Activated naive CD4-positive, alpha-beta T cell treated with anti-CD3 and anti-CD28 coated beads, Interleukin-2, amount 50 U/mL, for 16 hours (primary cell): ENCODE measurements around the gene G6PD.
"Not testable (repeated sequence)": the region's sequence is repeated elsewhere in the genome, so short reads cannot be mapped to it uniquely, and the experiment has no call there.

Experiments
- DNase-seq: peaks from one replicate; pipeline ENCODE4 v3.0.0-alpha.2; 2020

G6PD gene

DNA sequence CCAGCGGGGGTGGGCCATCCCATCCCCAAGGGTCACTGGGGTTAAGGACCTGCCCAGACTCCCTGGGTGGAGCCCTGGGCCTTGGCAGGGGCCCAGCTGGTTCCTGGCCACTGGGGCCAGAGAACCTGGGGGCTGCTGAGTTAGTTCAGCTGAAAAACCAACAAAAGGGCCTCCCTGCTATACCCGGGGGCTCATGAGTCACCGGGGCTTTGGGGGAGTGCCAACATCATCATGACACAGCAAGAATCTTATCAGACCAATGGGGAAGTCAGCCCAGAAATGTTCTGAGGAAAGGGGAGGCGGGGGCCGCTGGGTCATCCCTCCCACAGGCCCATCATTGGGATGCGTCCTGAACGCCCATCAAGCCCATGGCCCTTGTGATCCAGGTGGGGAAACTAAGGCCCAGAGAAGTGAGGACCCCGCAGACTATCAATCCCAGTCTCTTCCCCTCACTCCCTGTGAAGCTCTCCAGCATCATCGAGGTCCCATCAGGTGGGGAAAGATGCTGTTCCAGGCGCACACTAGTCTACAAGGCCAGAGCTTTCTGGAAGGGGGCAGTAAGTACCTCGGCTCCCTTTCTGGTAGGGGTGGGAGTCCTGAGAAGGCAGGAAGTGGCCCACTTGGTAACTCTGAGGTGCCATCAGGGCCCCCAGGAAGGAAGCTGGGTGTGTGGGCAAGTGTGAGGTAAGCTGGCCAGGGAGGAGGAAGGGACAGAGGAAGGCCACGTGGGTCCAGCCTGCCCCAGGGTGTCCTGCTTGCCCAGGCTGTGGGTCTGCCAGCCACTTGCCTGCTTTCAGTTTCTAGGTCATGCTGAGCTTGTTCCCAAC, 4.5 kb downstream of the G6PD start:
- DNase-seq: peak; percentile 70

DNA sequence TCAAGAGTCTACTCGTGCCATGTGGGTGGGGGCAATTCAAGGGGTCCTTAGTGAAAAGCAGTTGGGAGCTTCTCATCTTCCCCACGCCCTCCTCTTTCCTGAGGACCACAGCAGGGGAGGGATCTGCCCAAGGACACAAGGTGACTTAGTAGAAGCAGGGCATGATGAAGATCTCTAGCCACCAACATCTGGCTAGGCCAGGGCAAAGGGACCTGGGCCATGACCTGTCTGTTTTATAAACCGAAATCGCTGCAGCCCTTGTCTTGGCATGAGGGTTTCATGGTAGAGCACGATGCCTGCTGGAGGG, 5.1 kb downstream of the G6PD start:
- DNase-seq: no peak

DNA sequence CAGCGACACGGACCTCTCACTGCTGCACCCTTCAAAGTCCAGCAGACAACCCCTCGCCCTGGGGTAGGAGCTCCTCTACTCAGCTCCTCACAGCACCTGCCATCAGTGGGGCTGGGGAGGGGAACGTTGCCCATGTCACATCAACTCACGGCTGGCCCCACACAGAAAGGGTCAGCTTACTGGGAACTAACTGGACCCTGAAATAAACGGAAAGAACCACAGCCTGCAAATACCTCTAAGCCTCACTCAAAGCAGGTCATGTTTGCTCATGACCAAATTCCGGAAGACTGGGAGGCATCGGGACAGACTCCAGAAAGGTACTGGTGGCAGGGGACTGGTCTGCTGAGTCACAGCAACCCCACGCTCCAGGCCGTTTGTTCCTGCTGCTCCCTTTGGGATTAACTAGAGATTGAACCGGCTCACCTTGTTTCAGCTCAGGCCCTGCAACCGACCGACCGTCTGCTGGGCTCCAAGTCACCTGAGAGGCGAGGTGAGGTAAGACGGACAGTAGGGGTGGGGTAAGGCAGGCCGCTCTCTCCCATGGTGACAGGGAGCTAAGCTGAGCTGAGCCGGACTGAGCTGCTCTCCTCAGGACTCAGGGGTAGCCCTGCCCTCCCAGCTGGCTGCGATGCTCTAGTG, 5.6 kb downstream of the G6PD start:
- no peak for DNase-seq

DNA sequence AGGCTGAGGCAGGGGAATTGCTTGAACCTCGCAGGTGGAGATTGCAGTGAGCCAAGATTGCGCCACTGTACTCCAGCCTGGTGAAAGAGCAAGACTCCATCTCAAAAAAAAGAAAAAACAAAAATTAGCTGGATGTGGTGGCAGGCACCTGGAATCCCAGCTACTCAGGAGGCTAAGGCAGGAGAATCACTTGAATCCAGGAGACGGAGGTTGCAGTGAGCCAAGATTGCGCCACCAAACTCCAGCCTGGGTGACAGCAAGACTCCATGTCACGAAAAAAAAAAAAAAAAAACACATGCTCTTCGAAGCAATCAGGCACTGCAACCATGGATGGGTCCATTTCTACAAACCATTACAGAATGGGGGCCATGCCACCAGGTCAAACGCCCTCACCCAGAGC, 6.3 kb downstream of the G6PD start:
- DNase-seq: not testable (repeated sequence)

DNA sequence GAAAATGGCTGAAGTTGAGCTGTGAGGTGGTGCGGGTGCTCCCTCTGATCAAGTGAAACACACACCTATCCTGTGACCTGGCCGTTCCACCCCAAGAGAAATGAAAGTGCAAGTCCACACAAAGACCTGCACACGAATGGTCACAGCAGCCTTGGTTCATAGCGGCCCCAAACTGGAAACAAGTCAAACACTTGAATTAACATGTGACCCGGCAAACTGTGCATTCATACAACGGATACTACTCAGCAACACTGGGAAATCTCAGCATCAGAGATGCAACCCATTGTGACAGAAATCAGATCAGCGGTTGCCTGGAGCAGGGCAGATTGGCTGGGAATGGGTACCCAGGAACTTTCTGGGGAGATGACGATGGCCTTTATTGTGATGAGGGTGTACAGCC, 7.6 kb downstream of the G6PD start:
- DNase-seq: no peak

DNA sequence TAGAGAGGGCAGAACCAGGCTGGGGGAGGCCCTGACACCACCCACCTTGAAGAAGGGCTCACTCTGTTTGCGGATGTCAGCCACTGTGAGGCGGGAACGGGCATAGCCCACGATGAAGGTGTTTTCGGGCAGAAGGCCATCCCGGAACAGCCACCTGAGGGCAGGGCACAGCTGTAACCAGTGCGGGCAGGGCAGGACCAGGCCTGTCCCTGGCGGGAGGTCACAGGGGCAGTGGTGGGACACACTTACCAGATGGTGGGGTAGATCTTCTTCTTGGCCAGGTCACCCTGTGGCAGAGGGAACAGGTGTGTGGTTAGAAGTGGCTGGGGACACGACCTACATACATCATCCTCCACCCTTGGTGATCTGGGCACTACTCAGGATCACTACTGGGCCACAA, 10.8 kb downstream of the G6PD start:
- DNase-seq: no peak

DNA sequence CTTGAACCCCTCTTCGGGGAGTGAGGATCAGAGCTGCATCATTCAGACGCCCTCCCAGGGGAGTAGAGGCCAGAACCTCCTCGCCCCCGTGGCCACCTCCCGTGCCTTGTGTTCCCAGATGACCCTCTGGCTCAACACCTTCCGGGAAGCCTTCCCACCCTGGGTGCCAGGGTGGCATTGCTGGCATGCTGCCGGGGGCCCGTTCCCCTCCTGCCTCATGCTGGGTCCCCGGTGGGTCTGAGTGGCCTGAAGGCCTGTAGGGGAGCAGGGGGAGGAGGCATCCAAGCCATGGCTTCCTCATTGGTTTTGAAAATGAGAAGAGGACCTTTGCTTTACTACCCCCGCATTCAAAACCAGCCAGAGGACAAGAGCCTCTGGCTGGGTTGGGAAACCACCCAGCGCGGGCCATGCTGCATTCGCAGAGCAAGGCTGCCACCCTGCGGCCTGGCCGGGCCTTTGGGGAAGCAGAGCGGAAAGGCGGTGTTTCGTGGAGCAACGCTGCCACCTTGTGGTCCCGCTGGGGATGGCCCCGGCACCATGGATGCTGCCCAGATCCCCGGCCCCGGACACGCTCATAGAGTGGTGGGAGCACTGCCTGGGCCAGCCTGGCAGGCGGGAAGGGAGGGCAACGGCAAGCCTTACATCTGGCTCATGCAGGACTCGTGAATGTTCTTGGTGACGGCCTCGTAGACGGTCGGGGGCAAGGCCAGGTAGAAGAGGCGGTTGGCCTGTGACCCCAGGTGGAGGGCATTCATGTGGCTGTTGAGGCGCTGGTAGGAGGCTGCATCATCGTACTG, 11.9 kb downstream of the G6PD start:
- DNase-seq: peak; percentile 84

DNA sequence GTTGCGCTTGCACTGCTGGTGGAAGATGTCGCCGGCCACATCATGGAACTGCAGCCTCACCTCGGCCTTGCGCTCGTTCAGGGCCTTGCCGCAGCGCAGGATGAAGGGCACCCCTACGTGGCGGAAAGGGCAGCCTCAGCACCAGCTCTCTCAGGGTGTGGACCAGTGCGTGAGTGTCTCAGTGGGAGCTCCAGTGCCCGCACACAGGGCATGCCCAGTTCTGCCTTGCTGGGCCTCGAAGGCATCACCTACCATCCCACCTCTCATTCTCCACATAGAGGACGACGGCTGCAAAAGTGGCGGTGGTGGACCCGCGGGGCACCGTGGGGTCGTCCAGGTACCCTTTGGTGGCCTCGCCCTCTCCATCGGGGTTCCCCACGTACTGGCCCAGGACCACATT, 14.0 kb downstream of the G6PD start:
- no peak for DNase-seq

DNA sequence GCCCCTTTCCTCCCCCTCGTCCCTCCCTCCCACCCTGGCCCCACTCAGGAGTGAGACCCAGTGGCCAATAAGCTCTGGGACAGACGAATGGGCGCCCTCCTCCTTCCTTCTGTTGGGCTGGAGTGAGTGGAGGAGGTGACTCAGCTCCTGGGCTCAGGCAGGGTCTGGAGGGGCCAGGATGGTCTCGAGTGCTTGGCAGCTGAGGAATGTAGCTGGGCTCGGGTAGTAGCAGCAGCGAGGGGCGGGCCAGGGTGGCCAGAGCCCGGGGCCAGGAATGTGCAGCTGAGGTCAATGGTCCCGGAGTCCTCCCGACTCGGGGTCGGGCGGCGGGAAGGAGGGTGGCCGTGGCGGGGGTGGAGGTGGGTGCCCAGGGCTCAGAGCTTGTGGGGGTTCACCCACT, 15.0 kb downstream of the G6PD start:
- DNase-seq: no peak

DNA sequence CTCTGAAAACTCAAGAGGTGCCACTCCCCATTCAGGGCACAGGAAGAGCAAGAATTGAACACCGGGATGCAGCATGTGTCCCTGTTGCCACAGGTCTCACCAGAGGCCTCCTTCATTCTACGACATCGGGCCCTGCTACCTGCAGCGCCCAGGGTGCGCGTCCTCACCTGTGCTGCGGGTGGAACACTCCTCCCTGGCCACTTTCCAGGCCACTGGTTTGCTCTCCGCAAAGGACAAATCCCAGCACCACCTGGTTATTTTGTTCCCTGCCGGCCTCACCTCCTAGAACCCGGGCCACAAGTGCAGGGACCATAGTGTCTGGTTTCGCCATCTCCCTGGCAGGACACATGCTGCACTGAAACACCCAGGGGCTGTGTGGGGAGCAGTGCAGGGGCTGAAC, 16.4 kb downstream of the G6PD start:
- DNase-seq: no peak

DNA sequence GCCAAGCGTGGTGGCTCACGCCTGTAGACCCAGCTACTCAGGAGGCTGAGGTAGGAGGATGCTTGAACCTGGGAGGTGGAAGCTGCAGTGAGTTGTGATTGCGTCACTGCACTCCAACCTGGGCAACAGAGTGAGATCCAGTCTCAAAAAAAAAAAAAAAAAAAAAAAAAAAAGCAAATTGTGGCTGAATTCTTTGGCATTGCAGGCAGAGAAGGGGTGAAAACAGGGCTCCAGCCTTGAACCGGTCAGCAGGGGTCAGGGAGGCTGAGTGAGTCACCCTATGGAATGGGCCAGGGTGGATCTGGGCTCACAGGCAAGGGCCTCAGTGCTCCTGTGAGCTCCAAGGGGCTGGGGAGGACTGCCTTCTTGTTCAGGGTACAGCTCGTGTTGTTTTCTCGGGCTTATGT, 17.4 kb downstream of the G6PD start:
- no peak for DNase-seq

DNA sequence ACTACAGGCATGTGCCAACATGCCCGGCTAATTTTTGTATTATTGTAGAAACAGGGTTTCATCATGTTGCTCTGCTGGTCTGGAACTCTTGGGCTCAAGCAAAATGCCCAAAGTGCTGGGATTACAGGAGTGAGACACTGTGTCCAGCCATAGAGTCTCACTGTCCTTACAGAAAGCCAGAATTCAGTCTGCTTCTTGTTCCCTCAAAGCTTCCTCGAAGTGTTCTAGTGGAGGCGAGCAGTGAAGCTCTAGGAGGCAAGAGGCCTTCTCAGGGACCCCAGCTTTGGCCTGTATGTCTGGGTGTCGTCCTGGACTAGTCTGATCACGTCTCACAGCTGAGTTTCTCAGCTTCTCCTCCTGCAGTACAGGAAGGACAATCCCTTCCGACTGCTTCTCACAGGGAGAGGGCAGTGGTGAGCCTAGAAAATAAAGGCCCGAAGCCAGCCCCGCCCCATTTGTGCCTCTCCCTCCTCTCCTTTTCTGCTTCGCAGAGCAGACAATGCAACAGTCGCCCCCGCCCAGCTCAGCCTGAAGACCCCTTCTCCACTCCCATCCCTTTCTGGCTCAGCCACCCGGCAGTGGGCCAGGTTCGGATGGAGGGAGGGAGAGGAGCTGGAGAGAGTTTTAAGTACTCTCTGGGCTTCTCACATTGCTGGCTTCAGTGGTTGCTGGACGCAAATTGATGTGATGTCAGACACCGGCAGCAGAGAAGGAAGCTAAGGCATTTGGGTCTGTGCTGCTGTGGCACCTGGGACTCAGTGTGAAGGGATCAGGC, 19.6 kb downstream of the G6PD start:
- peak; percentile 65 for DNase-seq

DNA sequence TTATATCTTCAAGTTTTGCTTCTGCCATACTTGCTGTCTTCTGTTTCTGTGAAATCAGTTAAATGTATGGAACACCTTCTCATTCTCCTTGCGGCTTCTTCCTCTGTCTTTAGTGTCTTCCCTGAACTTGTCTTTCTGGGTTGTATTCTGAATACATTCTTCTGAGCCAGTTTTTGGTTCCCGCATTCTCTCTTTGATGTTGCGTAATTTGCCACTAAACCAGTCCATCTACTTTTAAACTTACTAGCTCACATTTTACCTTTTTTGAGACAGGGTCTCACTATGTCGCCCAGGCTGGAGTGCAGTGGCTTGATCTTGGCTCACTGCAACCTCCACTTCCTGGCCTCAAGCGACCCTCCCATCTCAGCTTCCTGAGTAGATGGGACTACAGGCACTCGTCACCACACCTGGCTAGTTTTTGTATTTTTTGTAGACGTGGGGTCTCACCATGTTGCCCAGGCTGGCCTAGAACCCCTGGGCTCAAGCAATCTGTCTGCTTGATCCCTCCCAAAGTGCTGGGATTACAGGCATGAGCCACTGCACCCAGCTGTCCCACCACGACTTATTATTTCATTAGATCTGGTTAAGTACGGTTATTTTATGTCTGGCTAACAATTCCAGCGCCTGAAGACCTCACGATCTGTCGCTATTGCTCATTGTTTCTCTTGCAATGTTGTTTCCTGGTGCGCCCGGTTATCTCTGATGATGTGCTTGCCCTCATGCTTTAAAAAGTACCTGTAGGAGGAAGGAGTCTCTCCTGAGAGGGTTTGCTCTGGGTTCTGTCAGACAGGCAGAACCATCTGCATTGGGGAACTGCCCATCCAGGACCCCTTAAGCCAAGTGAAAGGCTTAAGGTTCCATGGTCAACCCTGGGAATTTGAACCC, 20.8 kb downstream of the G6PD start:
- no peak for DNase-seq

DNA sequence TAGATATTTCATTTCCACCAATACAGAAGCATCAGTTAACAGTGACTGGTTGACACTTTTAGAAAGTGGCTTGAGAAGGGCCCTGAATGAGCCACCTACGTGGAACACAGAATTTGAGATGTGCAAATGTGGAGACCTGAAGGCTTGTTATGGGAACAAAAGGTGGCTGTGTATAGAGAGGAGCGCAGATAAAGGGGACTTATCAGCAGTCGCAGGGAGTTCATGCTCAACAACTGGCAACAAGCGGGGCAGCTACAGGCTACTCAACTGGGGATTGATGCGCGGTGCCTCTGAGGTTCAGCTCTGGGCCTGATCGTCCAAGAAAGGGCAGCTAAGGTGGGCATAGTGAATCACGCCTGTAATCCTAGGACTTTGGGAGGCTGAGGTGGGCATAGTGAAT, 27.3 kb downstream of the G6PD start:
- no peak for DNase-seq

DNA sequence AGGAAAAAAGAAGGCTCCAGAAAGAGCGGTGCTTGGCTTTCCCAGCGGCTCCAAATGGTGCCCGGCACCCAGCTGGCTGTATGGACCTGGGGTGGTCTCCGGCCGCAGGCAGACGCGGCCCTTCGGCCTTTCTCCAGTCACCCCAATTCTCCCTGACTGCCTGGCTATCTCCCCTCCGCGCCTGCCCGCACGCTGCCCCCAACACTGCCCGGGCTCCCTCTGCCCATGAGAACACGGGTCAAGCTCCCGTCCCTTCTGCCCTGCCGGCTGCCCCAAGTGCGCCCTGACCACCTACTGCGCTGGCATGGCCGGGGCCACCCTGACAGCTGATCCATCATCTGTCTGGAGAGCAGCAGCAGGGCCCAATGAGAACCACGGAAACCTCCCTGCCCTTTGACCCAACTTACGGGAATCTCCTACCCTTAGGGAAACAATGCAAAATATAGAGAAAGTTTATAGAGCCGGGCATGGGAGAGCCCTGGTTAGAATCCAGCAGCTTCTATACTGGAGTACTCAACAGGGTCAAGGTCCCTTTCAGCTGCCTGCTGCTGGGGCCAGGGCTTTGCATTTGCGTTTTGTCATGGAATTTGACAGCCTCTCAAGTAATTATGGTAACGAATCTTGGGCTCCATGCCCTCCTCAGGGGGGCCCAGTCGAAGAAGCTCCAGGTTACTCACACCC, 29.4 kb downstream of the G6PD start:
- DNase-seq: no peak

DNA sequence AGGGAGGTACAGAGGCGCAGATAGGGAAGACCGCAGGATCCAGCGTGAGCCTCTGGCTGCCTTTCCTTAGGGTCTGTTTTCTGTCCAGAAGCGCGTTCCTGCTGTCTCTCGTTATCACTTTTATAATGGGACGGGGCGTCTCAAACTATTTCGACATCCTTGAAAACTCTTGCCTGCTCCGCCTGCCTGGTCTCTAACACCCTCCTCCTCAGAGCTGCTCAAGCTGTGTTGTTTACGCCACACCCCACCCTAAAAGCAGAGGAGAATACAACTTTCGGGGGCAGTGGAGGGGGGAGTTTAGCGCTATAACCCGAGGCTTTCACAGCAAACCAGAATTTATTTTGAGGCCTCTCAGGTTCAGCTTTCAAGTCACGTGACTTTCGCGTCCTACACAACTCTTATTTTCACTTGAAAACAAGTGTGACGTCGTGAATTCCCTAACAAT, 30.0 kb downstream of the G6PD start:
- DNase-seq: no peak

DNA sequence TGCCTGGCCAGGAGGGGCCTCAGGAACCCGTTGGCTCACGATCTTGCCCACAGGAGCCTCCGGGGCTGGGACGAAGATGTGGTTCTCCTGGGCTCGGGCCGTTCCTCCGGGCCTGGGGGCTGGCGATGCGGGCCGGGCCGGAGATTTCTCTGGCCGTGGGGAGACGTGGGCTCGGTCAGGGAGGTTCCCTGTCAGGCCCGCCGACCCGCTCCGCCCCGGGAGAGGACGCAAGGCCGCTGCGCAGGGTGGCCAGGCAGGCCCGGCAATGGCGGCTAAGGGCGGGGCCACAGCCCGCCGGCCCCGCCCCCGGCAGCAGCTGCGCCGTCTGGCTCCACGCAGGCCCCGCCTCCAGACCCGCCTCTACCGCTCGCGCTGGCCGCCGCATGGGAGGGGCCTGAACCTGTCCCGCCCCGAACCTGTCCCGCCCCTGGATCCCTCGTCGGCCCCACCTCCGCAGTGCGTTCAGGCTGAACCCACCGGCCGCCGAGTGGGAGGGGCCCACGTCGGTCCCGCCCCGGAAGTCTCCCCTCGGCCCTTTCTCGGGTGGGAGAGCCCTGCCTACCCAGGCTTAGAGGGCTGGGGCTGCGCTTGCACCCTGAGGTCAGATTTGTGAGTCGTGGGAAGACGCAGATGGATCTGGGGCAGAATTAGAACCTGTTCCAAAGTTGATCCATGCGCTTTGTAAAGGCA, 30.5 kb downstream of the G6PD start, which contains the start of gene FAM3A:
Gene FAM3A, minus strand, starts transcription at position 267 of the 690 bp plus-strand sequence. CDS start 460 bp downstream, outside the sequence.
- DNase-seq: peak; percentile 91

DNA sequence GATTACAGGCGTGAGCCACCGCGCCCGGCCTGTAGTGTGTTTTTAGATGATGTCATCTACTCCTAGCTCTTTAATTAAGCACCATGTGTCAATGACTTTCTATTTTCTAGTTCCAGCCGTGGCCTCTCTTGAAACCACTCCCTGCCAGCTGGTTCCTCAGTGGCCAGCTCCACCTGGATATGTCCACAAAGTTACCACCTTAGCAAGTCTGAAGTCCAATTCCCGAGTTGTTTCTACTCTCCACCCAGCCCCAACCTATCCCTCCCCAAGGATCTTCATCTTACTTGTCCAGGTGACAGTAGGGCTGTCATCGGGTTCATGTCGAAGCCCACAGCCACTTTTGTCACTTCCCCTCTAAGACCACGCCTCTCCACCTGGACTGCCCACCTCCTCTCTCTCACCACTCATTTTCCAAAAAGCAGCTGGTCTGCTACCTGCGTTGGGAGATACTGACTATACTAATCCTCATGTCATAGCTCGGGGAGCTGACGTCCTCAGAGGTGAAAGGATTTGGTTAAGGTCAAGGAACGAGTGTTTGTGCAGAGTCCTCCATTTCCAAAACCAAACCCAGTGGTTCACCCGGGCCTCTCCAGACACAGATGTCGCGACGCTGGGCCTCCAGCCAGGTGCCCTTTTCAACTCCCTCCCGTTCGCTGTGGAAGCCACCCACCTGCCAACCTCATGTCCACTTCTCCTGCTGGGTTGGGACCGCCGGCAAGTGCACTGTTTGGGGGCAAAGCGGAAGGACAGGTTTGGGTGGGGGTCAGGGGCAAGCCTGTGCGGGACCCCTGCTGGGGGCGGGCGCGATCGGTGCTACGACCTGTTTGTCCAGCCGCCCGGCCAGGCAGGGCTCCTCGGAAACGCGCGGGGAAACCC, 31.3 kb downstream of the G6PD start:
- DNase-seq: no peak

DNA sequence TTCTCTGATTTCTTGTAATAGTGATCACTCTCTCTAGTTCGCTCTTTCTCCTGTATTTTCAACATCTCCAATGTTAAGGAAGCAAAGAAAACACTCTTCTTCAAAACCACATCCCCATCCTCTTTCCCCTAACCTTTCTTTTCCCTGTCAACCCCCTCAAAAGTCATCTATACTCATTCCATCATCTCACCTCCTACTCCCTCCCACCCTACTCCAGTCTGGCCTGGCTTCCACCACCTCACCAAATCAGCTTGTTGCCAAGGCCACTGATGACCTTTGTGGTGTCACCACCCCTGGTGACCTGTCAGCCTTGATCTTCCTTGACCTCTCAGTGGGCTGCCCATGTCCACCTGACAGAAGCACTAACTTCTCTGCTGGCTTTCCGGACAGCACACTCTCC, 32.9 kb downstream of the G6PD start:
- no peak for DNase-seq
